LNCAP (cell line): ENCODE measurements around the gene RERE.

ENCODE experiments used
- TF ChIP-seq, protein P1 (sequence below): fragments of 450-650 bp; IDR thresholded peaks from 2 replicates; pipeline ENCODE4 v1.5.1; 2017; ENCODE audit warnings: mild to moderate bottlenecking

The RERE gene

GRCh38 chr1:8426996-8427395, 390.4 kb downstream of the RERE start:
- TF ChIP-seq, protein P1, sequence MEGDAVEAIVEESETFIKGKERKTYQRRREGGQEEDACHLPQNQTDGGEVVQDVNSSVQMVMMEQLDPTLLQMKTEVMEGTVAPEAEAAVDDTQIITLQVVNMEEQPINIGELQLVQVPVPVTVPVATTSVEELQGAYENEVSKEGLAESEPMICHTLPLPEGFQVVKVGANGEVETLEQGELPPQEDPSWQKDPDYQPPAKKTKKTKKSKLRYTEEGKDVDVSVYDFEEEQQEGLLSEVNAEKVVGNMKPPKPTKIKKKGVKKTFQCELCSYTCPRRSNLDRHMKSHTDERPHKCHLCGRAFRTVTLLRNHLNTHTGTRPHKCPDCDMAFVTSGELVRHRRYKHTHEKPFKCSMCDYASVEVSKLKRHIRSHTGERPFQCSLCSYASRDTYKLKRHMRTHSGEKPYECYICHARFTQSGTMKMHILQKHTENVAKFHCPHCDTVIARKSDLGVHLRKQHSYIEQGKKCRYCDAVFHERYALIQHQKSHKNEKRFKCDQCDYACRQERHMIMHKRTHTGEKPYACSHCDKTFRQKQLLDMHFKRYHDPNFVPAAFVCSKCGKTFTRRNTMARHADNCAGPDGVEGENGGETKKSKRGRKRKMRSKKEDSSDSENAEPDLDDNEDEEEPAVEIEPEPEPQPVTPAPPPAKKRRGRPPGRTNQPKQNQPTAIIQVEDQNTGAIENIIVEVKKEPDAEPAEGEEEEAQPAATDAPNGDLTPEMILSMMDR = no peak

GRCh38 chr1:8425781-8426161, 391.7 kb downstream of the RERE start:
- TF ChIP-seq, protein P1 = no peak

GRCh38 chr1:8425150-8425780, 392.2 kb downstream of the RERE start:
- TF ChIP-seq, protein P1 = no peak

GRCh38 chr1:8424539-8425116, 392.8 kb downstream of the RERE start:
- TF ChIP-seq, protein P1 = no peak

GRCh38 chr1:8423692-8424538, 393.5 kb downstream of the RERE start:
- TF ChIP-seq, protein P1 = no peak

DNA sequence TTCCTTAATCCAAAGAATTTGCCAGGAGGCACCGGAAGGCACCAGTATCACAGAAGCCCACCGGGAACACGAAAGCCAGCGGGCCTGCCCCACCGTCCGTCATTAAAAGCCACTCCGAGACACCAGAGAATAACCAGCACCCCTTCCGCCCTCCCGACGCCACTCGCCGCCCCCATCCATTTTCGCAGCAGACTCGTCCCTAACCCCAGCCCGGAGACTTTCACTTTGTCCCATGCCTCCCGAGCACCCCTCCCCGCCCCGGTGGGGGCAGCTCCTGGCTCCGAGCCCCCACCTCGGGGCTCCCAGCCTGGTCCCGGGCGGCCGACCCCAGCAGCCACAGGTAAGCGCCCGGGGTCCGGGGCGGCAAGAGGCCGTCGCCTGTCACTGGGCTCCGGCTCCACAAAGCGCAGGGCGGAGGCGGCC, 394.2 kb downstream of the RERE start:
- TF ChIP-seq, protein P1 = no peak

DNA sequence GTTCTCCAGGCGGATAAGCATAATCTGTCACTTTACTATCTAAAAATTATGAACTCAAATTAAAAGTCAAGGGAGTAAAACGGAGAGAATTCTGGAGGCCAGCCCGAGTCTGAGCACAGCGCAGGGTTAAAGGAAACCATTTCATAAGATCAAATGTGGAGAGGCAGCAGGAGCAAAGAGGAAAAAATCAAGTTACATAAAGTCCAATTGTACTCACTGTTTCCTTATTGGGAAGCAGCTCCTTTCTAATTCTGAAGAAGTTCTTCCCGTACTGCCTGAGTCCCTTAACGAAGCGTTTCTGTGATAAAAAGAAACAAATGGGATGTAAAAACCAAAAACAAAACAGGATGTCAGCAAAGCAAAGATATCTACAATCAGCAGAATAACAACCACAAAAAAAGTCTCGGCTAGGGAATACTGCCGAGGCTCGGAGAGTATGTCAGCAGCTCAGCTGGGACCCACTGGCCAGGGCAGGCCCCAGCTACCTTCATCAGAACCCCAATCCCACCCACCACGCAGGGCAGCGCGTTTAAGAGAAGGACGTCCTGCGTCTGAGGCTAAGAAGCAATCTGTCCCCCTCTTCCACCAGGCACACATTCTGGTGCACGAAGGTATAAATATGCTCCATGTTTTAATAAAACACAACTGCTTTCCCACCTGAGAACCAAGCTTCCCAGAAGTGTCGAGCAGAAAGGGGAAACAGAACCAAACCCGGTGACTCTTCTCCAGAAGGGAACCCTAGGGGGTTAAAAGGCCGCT, 394.8 kb downstream of the RERE start:
- TF ChIP-seq, protein P1 = no peak
